Body of pancreas (tissue), 4 donors: ENCODE results near the gene DNAJB12. TPM values are rescaled to one million over a fixed set of nuclear protein-coding genes. Genes with fewer than 3 reads are reported as not detected.

Source experiments
- ATAC-seq: fragments of 150-250 bp; one replicate; pipeline ENCODE4 v1.9.1; 2016
- DNase-seq, 4 donors: peaks; one replicate each; pipeline ENCODE4 v3.0.0-alpha.2; 2019
- H3K27ac ChIP-seq, 4 donors: fragments of 200-600 bp; sonication (generic); 1 replicate in 3 of 4; 2 replicates in 1 of 4; pipeline versions ENCODE4 v1.5.1 to v1.6.1; 2016 to 2019; ENCODE audit warnings: mild to moderate bottlenecking in 1 of 4, mixed read lengths in 1 of 4, moderate library complexity in 1 of 4
- H3K27me3 ChIP-seq, 2 donors: fragments of 200-600 bp; sonication (generic); one replicate each; pipeline ENCODE4 v1.6.0; 2016; ENCODE audit warnings: mild to moderate bottlenecking in 1 of 2
- H3K36me3 ChIP-seq, 2 donors: fragments of 200-600 bp; sonication (generic); replicated peaks in 1 of 2; 2 replicates each; pipeline ENCODE4 v1.5.1; 2016; ENCODE audit warnings: low read depth in 2 of 2; ENCODE audit not compliant: insufficient read depth in 1 of 2
- H3K4me1 ChIP-seq: fragments of 200-600 bp; sonication (generic); one replicate; pipeline ENCODE4 v1.6.0; 2016
- H3K4me3 ChIP-seq, 2 donors: fragments of 200-600 bp; sonication (generic); 1 replicate in 1 of 2; 2 replicates in 1 of 2; pipeline ENCODE4 v1.5.1; 2016 to 2019
- H3K9me3 ChIP-seq, 3 donors: fragments of 200-600 bp; sonication (generic); 1 replicate in 2 of 3; 2 replicates in 1 of 3; pipeline ENCODE4 v1.5.1; 2016
- CTCF ChIP-seq, 7 experiments: fragments of 450-650 bp in 4 of 7; fragments of 200-600 bp in 3 of 7; sonication (generic) in 3 of 7; IDR thresholded peaks; one replicate each; pipeline ENCODE4 v1.5.1; 2016 to 2019; ENCODE audit warnings: antibody characterized with exemption in 7 of 7
- POLR2A ChIP-seq, 3 donors: fragments of 450-650 bp; IDR thresholded peaks; one replicate each; pipeline ENCODE4 v1.6.1; 2016; ENCODE audit warnings: antibody characterized with exemption in 3 of 3, mild to moderate bottlenecking in 2 of 3
- WGBS, 2 donors: methylation state at CpG; one replicate each; pipeline ENCODE4 v1.1.5; 2017; 5-methylcytosine and 5-hydroxymethylcytosine counted together
- intact Hi-C: fragments of 100-400 bp; cut with DNase I; formaldehyde crosslinking; loops from one replicate; pipeline ENCODE4 v1.15.1; 2023
- total RNA-seq, 2 donors: library from RNA; depleted of rRNA; stranded (reverse); fragments of >200 nt; gene quantifications; one replicate each; pipeline ENCODE4 v1.1.0, GENCODE V29; 2016

Gene DNAJB12
- total RNA-seq, 2 donors from 2014 or later = 19.2 to 24.1 TPM

DNA sequence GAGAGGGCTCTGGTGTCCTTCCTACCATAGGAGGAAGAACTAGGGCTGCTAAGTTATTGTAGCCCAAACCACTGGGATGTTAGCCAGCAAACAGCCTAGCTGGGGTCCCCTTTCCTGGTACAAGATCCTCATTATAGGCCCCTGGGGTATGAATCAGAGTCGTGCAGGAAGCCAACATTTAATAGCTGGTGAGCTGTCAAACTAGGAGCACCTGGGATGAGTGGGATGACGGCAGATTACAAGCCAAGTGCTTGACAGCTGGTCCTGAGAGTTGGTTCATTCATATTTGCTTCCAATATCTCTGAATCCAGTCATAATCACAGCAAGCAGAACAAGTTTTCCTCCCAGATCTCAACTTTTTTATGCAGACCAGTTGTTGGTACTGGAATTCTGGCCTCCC is 25.1 kb upstream of the DNAJB12 start:
- WGBS, 2 donors = 70 to 81% methylated on average over 2 of the region's 2 CpGs
- no peak for DNase-seq
- Histone ChIP-seq H3K9me3 (no peaks in the 10 kb centered on the region), H3K4me3 (no peak overlapping the region), H3K27me3 (no peaks in the 10 kb centered on the region), H3K36me3 (no peaks in the 10 kb centered on the region), H3K27ac (no peak overlapping the region), H3K4me1 (no peaks in the 10 kb centered on the region)
- no peak for TF ChIP-seq CTCF (IDR thresholded peaks at IDR 0.05)
- TF ChIP-seq POLR2A (IDR thresholded peaks at IDR 0.05) = no peak
- intact Hi-C loops = no loop called here
- no peak for ATAC-seq

DNA sequence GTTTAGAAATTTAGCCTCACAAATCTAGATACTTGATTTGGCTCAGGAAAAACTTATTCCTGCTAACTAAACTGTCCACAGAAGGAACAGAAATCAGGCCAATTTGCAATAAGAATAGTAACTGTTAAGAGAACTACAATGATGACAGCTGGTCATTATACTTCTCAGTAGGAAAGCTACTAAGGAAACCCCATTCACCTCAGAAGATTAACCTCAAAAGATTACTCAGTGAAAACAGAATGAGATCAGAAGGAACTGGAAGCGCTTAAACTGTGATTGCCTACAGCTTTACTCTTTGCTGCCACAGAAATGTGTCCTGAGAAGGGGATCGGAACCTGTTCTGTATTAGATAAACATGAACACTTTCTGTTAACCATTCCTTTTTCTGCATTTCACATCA is 24.3 kb upstream of the DNAJB12 start:
- H3K4me1 ChIP-seq = no peaks in the 10 kb centered on the region
- TF ChIP-seq POLR2A (IDR thresholded peaks at IDR 0.05) (no peak), CTCF (IDR thresholded peaks at IDR 0.05) (no peak)
- no peak overlapping the region for H3K27ac ChIP-seq
- H3K36me3 ChIP-seq = no peaks in the 10 kb centered on the region
- 94 to 100% methylated on average over 2 of the region's 2 CpGs for WGBS, 2 donors
- ATAC-seq (no peak), DNase-seq (no peak)
- intact Hi-C loops = no loop called here
- no peaks in the 10 kb centered on the region for H3K9me3 ChIP-seq
- no peak overlapping the region for H3K4me3 ChIP-seq
- no peaks in the 10 kb centered on the region for H3K27me3 ChIP-seq

DNA sequence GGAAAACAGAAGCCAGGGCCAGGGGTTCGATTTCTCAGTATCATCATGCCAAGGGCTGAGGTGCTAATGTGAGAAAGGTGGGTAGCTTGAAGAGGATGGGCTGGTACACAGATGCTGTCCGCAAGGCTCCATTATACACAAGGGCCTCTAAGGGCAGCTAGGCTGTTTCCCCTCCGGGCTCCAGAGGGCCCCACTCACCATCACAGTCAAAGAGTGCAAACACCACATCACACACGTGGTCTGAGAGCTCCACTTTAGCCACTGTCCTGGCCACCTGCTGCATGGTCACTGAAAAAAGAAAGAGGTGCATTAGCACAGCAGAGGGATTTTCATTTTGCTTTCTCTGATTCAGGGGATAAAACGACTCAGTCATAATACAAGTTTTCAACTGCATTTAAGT is 20.9 kb upstream of the DNAJB12 start:
- TF ChIP-seq POLR2A (IDR thresholded peaks at IDR 0.05) = no peak
- no peak for TF ChIP-seq CTCF (IDR thresholded peaks at IDR 0.05)
- no peaks in the 10 kb centered on the region for H3K4me1 ChIP-seq
- no peaks in the 10 kb centered on the region for H3K27me3 ChIP-seq
- no peak overlapping the region for H3K27ac ChIP-seq
- no peaks in the 10 kb centered on the region for H3K36me3 ChIP-seq
- H3K9me3 ChIP-seq = no peaks in the 10 kb centered on the region
- ATAC-seq (no peak), DNase-seq (no peak)
- intact Hi-C loops = no loop called here
- H3K4me3 ChIP-seq = no peak overlapping the region
- 53 to 55% methylated on average over 5 of the region's 5 CpGs for WGBS, 2 donors

- intact Hi-C loops = no loop called here
- WGBS, 2 donors = 76 to 89% methylated on average over 3 of the region's 3 CpGs
These were observed 20.5 kb upstream of the DNAJB12 start for GRCh38 chr10:72375173-72375572.

More at GRCh38 chr10:72375173-72375572, 20.5 kb upstream of the DNAJB12 start:
- no peaks in the 10 kb centered on the region for H3K9me3 ChIP-seq
- ATAC-seq (no peak), DNase-seq (no peak)
- TF ChIP-seq POLR2A (IDR thresholded peaks at IDR 0.05) (no peak), CTCF (IDR thresholded peaks at IDR 0.05) (no peak)
- H3K27me3 ChIP-seq = no peaks in the 10 kb centered on the region
- no peak overlapping the region for H3K4me3 ChIP-seq
- H3K27ac ChIP-seq = no peak overlapping the region
- H3K36me3 ChIP-seq = no peaks in the 10 kb centered on the region
- no peaks in the 10 kb centered on the region for H3K4me1 ChIP-seq
